Panc1 (cell line): Measurements from ENCODE around the gene APRT.

Experiments
- SIN3A ChIP-seq: IDR thresholded peaks from 2 replicates; pipeline ENCODE4 v1.6.1; 2012; ENCODE audit warnings: low read depth, mild to moderate bottlenecking, low read length, moderate library complexity, borderline replicate concordance; ENCODE audit not compliant: insufficient read depth
- TF ChIP-seq, protein P1 (sequence below): fragments of 450-650 bp; IDR thresholded peaks from 2 replicates; pipeline ENCODE4 v1.5.1; 2017; ENCODE audit warnings: mild to moderate bottlenecking

DNA sequence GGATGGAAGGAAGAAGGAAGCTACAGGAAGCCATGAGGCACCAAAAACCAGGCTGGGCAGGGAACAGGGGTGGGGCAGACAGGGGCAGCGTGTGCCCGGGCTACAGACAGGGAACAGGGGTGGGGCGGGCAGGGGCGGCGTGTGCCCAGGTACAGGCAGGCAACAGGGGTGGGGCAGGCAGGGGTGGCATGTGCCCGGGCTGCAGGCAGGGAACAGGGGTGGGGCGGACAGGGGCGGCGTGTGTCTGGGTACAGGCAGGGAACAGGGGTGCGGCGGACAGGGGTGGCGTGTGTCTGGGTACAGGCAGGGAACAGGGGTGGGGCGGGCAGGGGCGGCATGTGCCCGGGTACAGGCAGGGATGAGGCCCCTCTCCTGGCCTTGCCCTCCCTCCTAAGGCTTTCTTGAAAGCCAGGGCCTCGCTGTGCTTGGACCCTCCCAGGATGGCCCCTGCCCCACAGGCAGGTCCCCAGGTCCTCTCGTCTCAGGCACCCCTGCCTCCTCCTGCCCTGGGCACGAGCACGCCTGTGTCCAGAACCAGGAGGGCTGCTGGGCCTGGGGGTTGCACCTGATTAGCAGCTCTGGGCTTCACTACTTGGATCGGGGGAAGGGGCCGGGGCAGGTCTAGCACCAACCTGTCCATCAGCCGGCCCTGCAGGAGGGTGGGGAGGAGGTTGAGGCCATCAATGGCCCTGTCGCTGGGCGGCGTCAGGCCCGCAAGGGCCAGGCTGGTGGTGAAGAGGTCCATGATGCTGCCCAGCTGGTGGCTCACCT lies 14.5 kb upstream of the APRT start:
- TF ChIP-seq, protein P1, sequence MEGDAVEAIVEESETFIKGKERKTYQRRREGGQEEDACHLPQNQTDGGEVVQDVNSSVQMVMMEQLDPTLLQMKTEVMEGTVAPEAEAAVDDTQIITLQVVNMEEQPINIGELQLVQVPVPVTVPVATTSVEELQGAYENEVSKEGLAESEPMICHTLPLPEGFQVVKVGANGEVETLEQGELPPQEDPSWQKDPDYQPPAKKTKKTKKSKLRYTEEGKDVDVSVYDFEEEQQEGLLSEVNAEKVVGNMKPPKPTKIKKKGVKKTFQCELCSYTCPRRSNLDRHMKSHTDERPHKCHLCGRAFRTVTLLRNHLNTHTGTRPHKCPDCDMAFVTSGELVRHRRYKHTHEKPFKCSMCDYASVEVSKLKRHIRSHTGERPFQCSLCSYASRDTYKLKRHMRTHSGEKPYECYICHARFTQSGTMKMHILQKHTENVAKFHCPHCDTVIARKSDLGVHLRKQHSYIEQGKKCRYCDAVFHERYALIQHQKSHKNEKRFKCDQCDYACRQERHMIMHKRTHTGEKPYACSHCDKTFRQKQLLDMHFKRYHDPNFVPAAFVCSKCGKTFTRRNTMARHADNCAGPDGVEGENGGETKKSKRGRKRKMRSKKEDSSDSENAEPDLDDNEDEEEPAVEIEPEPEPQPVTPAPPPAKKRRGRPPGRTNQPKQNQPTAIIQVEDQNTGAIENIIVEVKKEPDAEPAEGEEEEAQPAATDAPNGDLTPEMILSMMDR = no peak
- no peak for TF ChIP-seq SIN3A
